ENCODE results near the gene CAGE1.

CAGE1 gene

DNA sequence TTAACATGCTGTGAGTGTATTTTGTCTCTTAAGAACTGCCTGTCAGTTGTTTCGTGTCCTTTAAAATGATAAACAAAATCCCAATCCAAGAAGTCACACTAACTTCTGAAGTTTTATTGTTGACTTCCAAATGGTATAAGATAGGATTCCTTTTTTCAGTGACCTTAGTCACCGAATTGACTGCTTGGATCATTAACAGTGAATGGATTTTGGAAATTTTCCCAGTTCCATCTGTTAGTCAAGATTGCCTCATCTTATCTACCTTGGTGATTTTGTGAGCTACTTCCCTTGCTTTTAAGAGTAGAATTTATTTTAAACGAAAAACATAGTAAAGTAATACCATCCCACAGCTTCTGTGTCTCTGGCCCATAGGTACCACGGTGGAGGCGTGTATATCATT lies 15.0 kb upstream of the CAGE1 start:
- no peaks in the 10 kb centered on the region for H3K9me3 ChIP-seq (ENCODE audit: control insufficient read depth, low read length)
- no peaks in the 10 kb centered on the region for H3K4me1 ChIP-seq
- H3K4me2 ChIP-seq (ENCODE audit: low read length): no peak overlapping the region
- H3K36me3 ChIP-seq (ENCODE audit: control insufficient read depth, insufficient read depth, low read length): no peaks in the 10 kb centered on the region
- no peak overlapping the region for H3K9ac ChIP-seq
- no peaks in the 10 kb centered on the region for H3K79me2 ChIP-seq
- TF ChIP-seq, protein P1, sequence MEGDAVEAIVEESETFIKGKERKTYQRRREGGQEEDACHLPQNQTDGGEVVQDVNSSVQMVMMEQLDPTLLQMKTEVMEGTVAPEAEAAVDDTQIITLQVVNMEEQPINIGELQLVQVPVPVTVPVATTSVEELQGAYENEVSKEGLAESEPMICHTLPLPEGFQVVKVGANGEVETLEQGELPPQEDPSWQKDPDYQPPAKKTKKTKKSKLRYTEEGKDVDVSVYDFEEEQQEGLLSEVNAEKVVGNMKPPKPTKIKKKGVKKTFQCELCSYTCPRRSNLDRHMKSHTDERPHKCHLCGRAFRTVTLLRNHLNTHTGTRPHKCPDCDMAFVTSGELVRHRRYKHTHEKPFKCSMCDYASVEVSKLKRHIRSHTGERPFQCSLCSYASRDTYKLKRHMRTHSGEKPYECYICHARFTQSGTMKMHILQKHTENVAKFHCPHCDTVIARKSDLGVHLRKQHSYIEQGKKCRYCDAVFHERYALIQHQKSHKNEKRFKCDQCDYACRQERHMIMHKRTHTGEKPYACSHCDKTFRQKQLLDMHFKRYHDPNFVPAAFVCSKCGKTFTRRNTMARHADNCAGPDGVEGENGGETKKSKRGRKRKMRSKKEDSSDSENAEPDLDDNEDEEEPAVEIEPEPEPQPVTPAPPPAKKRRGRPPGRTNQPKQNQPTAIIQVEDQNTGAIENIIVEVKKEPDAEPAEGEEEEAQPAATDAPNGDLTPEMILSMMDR (IDR thresholded peaks at IDR 0.05): no peak
- no peak overlapping the region for H3K4me3 ChIP-seq (ENCODE audit: low read depth, low read length)
- no peaks in the 10 kb centered on the region for H3K27me3 ChIP-seq (ENCODE audit: control insufficient read depth, insufficient read depth, low read length)
- H3K27ac ChIP-seq: no peak overlapping the region
- H2AFZ ChIP-seq: no peak overlapping the region

DNA sequence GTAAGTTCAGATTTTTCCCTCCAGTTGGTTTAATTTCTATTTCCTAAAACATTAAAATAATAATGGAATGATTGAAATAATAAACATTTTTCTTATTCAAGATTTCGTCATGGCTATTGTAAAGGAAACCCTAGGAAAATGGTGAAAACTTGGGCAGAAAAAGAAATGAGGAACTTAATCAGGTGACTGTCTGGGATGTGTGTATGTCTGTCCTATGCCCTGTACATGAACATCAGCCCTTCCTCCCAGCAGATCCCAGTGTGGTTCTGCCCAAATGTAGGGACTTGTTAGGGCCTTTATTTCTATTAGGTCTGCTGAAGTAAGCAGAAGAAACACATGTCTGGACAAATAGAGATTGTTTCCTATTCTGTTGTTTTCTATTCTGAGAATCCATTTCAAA lies 13.2 kb upstream of the CAGE1 start:
- H3K4me2 ChIP-seq (ENCODE audit: low read length): no peak overlapping the region
- no peaks in the 10 kb centered on the region for H3K79me2 ChIP-seq
- no peaks in the 10 kb centered on the region for H3K27me3 ChIP-seq (ENCODE audit: control insufficient read depth, insufficient read depth, low read length)
- no peak overlapping the region for H2AFZ ChIP-seq
- H3K36me3 ChIP-seq (ENCODE audit: control insufficient read depth, insufficient read depth, low read length): no peaks in the 10 kb centered on the region
- no peaks in the 10 kb centered on the region for H3K9me3 ChIP-seq (ENCODE audit: control insufficient read depth, low read length)
- TF ChIP-seq, protein P1 (IDR thresholded peaks at IDR 0.05): no peak
- H3K27ac ChIP-seq: no peak overlapping the region
- H3K9ac ChIP-seq: no peak overlapping the region
- no peak overlapping the region for H3K4me3 ChIP-seq (ENCODE audit: low read depth, low read length)
- no peaks in the 10 kb centered on the region for H3K4me1 ChIP-seq

DNA sequence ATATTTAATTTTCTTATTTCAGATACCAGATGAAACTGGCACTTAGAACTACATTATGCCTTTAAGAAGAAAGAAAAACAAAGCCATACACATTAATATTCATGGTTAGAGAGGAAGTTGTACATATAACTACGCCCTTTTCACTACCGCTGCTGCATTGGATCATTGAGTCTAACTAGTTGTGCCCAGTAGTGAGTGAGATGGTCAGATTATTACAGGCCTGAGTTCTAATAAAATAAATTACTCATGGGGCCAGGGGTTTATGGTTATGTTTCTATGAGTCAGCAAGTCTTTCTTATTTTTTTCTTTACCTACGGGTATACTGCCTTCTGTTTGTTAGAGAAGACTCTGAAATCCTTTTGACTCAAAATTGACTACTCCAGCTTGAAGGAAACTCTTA lies 11.5 kb upstream of the CAGE1 start:
- TF ChIP-seq, protein P1 (IDR thresholded peaks at IDR 0.05): no peak
- H3K36me3 ChIP-seq (ENCODE audit: control insufficient read depth, insufficient read depth, low read length): no peaks in the 10 kb centered on the region
- no peaks in the 10 kb centered on the region for H3K9me3 ChIP-seq (ENCODE audit: control insufficient read depth, low read length)
- H3K9ac ChIP-seq: no peak overlapping the region
- no peak overlapping the region for H3K4me3 ChIP-seq (ENCODE audit: low read depth, low read length)
- H3K4me2 ChIP-seq (ENCODE audit: low read length): no peak overlapping the region
- H3K27ac ChIP-seq: no peak overlapping the region
- no peak overlapping the region for H2AFZ ChIP-seq
- H3K79me2 ChIP-seq: no peaks in the 10 kb centered on the region
- no peaks in the 10 kb centered on the region for H3K27me3 ChIP-seq (ENCODE audit: control insufficient read depth, insufficient read depth, low read length)
- H3K4me1 ChIP-seq: no peaks in the 10 kb centered on the region

DNA sequence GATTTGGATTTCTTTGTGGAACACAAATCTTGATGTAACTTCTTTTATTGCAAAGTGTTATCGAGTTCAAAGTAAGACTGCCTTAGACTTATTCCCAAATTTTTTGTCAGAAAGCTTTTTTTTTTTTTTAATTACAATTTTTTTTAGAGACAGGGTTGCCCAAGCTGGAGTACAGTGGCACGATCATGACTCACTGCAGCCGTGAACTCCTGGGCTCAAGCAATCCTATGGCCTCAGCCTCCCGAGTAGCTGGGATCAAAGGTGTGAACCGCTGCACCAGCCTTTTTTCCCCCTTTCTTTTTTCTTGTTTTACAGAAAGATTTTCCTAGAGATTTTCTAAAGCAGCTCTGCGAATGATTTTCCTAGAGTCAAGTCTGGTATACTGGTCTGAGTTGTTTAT lies 2.9 kb upstream of the CAGE1 start:
- H3K79me2 ChIP-seq: peaks cover 5% of the 10 kb centered on the region
- H3K4me3 ChIP-seq (ENCODE audit: low read depth, low read length): no peak overlapping the region
- no peaks in the 10 kb centered on the region for H3K27me3 ChIP-seq (ENCODE audit: control insufficient read depth, insufficient read depth, low read length)
- no peak overlapping the region for H2AFZ ChIP-seq
- peaks cover 10% of the 10 kb centered on the region for H3K4me1 ChIP-seq
- TF ChIP-seq, protein P1 (IDR thresholded peaks at IDR 0.05): no peak
- H3K27ac ChIP-seq: no peak overlapping the region
- no peaks in the 10 kb centered on the region for H3K9me3 ChIP-seq (ENCODE audit: control insufficient read depth, low read length)
- H3K4me2 ChIP-seq (ENCODE audit: low read length): no peak overlapping the region
- no peaks in the 10 kb centered on the region for H3K36me3 ChIP-seq (ENCODE audit: control insufficient read depth, insufficient read depth, low read length)
- H3K9ac ChIP-seq: no peak overlapping the region

DNA sequence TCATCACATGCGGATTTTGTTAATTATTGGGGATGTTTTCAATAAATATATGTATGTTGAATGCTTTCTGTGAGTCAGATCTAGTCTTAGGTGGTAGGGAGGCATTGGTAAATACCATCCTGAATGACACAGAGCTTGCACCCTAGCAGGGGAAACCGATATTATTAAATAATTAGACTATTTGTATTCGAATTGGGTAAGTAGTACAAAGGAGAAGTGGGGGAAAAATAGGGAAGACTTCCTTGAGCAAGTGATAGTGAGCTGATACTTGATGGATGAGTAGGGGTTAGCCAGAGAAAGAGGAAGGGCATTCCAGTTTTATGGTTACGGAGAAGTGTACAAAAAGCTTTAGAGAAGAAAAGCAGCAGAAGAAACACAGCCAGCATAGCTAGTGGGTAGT lies 1.6 kb upstream of the CAGE1 start:
- H3K4me3 ChIP-seq (ENCODE audit: low read depth, low read length): no peak overlapping the region
- H3K36me3 ChIP-seq (ENCODE audit: control insufficient read depth, insufficient read depth, low read length): no peaks in the 10 kb centered on the region
- no peak overlapping the region for H3K27ac ChIP-seq
- no peak overlapping the region for H3K9ac ChIP-seq
- no peak overlapping the region for H3K4me2 ChIP-seq (ENCODE audit: low read length)
- TF ChIP-seq, protein P1 (IDR thresholded peaks at IDR 0.05): no peak
- H3K27me3 ChIP-seq (ENCODE audit: control insufficient read depth, insufficient read depth, low read length): no peaks in the 10 kb centered on the region
- no peaks in the 10 kb centered on the region for H3K9me3 ChIP-seq (ENCODE audit: control insufficient read depth, low read length)
- H2AFZ ChIP-seq: no peak overlapping the region
- H3K79me2 ChIP-seq: peaks cover 5% of the 10 kb centered on the region
- H3K4me1 ChIP-seq: peaks cover 10% of the 10 kb centered on the region
